Stomach (tissue), 9 donors: ENCODE results near the gene TET2. TPM values are rescaled to one million over a fixed set of nuclear protein-coding genes. Genes with fewer than 3 reads are reported as not detected.

ENCODE experiments used
- DNase-seq, 2 donors: peaks; one replicate each; pipeline versions ENCODE4 v3.0.0 to v3.0.0-alpha.2; 2013 to 2019
- H3K27ac ChIP-seq, 5 donors: fragments of 200-600 bp in 4 of 5; sonication (generic) in 4 of 5; one replicate each; pipeline ENCODE4 v1.5.1; 2013 to 2019; ENCODE audit warnings: mild to moderate bottlenecking in 1 of 5, moderate library complexity in 1 of 5
- H3K27me3 ChIP-seq, 3 donors: fragments of 200-600 bp; sonication (generic); one replicate each; pipeline ENCODE4 v1.5.1; 2017 to 2019; ENCODE audit warnings: mixed run types in 1 of 3
- H3K36me3 ChIP-seq, 4 donors: fragments of 200-600 bp; sonication (generic); 1 replicate in 3 of 4; 2 replicates in 1 of 4; pipeline ENCODE4 v1.5.1; 2016 to 2019
- H3K4me1 ChIP-seq, 4 donors: fragments of 200-600 bp; sonication (generic); one replicate each; pipeline ENCODE4 v1.5.1; 2016 to 2019
- H3K4me3 ChIP-seq, 4 donors: fragments of 200-600 bp; sonication (generic) in 3 of 4; one replicate each; pipeline ENCODE4 v1.5.1; 2016 to 2019; ENCODE audit warnings: mild to moderate bottlenecking in 1 of 4
- H3K9me3 ChIP-seq, 4 donors: fragments of 200-600 bp; sonication (generic); one replicate each; pipeline ENCODE4 v1.5.1; 2016 to 2019
- CTCF ChIP-seq, 7 experiments: fragments of 450-650 bp in 4 of 7; fragments of 200-600 bp in 3 of 7; sonication (generic) in 3 of 7; IDR thresholded peaks; one replicate each; pipeline ENCODE4 v1.5.1; 2016 to 2019; ENCODE audit warnings: antibody characterized with exemption in 7 of 7, control low read depth in 2 of 7, mild to moderate bottlenecking in 1 of 7
- EP300 ChIP-seq: sonication (generic); formaldehyde crosslinking; IDR thresholded peaks from one replicate; pipeline ENCODE4 v1.6.1; 2017; ENCODE audit warnings: antibody characterized with exemption
- POLR2A ChIP-seq, 4 donors: fragments of 450-650 bp; IDR thresholded peaks; one replicate each; pipeline ENCODE4 v1.6.1; 2016; ENCODE audit warnings: antibody characterized with exemption in 4 of 4, control low read depth in 2 of 4, mild to moderate bottlenecking in 1 of 4, moderate library complexity in 1 of 4
- POLR2AphosphoS5 ChIP-seq, 3 donors: sonication (generic); formaldehyde crosslinking; IDR thresholded peaks; one replicate each; pipeline ENCODE4 v1.6.1; 2016; ENCODE audit warnings: antibody characterized with exemption in 3 of 3
- WGBS, 5 donors: extraction: QIAGEN DNeasy Blood & Tissue Kit in 3 of 5; methylation state at CpG; one replicate each; pipeline versions ENCODE4 v1.1.5 to v1.1.7; 2013 to 2018; 5-methylcytosine and 5-hydroxymethylcytosine counted together
- intact Hi-C: fragments of 100-400 bp; cut with DNase I; formaldehyde crosslinking; loops from one replicate; pipeline ENCODE4 v1.15.1; 2023; ENCODE audit warnings: low total_unique reads
- polyA plus RNA-seq, 3 donors: library from polyadenylated mRNA; stranded (reverse); fragments of 200-250 nt; gene quantifications; one replicate each; pipeline ENCODE4 v1.2.3, GENCODE V29; 2013
- total RNA-seq, 5 donors: library from RNA; depleted of rRNA; stranded (reverse); fragments of >200 nt; gene quantifications; one replicate each; pipeline versions ENCODE4 v1.1.0 to v1.2.3, GENCODE V29; 2014 to 2016
- donor health status: healthy with polysubstance abuse.
- donor health status: Bipolar disorder and iron deficiency.
- donor health status: healthy.

TET2 gene
- total and polyA plus RNA-seq, 8 donors: 1.7 to 30.3 (median 21.7) TPM

DNA sequence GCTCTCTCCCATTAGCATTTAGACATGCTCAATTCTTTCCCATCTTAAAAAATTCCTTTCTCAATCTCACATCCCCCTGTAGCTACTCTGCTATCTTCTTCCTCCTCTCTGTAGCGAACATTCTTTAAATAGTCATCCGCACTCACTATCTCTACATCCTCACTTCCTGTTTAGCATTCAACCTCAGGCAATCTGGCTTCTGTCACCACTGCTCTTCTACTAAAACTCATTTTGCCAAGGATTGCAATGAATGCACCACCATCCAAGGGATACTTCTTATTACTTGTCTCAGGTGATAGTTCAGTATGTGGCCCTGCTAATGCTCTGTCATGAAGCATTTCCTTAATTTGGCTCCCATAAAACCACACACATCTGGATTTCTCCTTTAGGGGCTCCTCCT, 10.9 kb upstream of the TET2 start:
- Histone ChIP-seq H3K27ac (no peak overlapping the region), H3K36me3 (no peaks in the 10 kb centered on the region), H3K4me1 (no peaks in the 10 kb centered on the region), H3K9me3 (no peaks in the 10 kb centered on the region), H3K4me3 (no peak overlapping the region), H3K27me3 (no peaks in the 10 kb centered on the region)
- WGBS, 5 donors: 61 to 72% (median 70%) methylated on average over 2 of the region's 2 CpGs
- DNase-seq: peak in 1 of 2 donors; percentile 6
- TF ChIP-seq POLR2A (IDR thresholded peaks at IDR 0.05) (no peak), EP300 (no peak), CTCF (IDR thresholded peaks at IDR 0.05) (no peak), POLR2AphosphoS5 (IDR thresholded peaks at IDR 0.05) (no peak)
- intact Hi-C loops: no loop called here

- no peak overlapping the region for H3K4me3 ChIP-seq
- no peak overlapping the region for H3K27ac ChIP-seq
- H3K27me3 ChIP-seq: no peaks in the 10 kb centered on the region
- TF ChIP-seq POLR2A (IDR thresholded peaks at IDR 0.05): no peak
- intact Hi-C loops: no loop called here
- H3K36me3 ChIP-seq: no peaks in the 10 kb centered on the region
- no peaks in the 10 kb centered on the region for H3K9me3 ChIP-seq
- DNase-seq: no peak
- WGBS, 5 donors: 64 to 72% (median 69%) methylated on average over 5 of the region's 5 CpGs
- H3K4me1 ChIP-seq: peaks cover 0 to 5% (median 0%) of the 10 kb centered on the region in 4 donors
These were observed 9.4 kb upstream of the TET2 start for GRCh38 chr4:105137121-105137875.

- no peaks in the 10 kb centered on the region for H3K9me3 ChIP-seq
- no peak overlapping the region for H3K27ac ChIP-seq
- 83 to 100% (median 85%) methylated on average over 1 of the region's 1 CpG for WGBS, 5 donors
- H3K4me3 ChIP-seq: no peak overlapping the region
- H3K4me1 ChIP-seq: peaks cover 0 to 6% (median 2%) of the 10 kb centered on the region in 4 donors
- H3K27me3 ChIP-seq: no peaks in the 10 kb centered on the region
- intact Hi-C loops: loop anchor here (5.0 kb wide), 1 partner anchor 333 kb away; the partner anchor contains the start of gene PPA2
- H3K36me3 ChIP-seq: no peaks in the 10 kb centered on the region
- no peak for DNase-seq
- TF ChIP-seq POLR2AphosphoS5 (IDR thresholded peaks at IDR 0.05) (no peak), EP300 (no peak), CTCF (IDR thresholded peaks at IDR 0.05) (no peak), POLR2A (IDR thresholded peaks at IDR 0.05) (no peak)
These were observed 7.0 kb upstream of the TET2 start for GRCh38 chr4:105139646-105140045.

DNA sequence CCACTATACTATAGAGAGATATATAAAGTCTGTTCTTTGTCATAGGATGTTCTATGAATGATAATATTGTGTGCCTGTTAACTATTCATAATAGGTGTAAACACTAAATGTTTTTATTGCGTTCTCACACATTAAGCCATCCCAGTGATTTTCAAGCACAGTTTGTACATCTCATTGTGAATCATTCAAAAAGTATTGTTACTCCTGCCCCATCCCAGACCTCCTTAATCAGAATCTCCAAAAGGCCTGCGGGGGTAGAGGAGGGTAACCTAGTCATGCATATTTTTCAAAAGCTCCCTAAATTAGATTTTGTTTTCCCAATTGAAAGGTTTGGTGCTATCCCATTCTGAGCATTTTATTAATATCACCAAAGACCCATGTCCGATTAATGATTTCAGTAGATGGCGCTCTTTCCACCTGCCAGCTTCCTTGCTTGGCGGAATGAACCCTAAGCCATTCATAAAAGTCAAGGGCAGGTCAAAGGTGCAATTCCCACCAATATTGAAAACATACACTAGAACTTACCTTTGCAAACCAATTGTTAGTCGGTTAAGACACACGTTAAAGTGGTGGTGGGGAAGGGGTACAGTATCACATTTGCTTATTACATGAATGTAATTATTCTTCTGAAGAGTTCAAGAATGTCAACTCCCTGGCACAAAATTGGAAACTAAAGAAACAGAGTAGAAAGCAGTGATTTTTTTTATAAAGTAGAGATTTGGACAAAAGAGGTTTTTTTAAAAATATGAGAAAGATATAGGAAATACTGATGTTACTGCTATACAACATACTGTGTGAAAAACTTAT, 5.8 kb upstream of the TET2 start:
- WGBS, 5 donors: 19 to 27% (median 21%) methylated on average over 7 of the region's 7 CpGs
- Histone ChIP-seq H3K27ac (no peak overlapping the region), H3K36me3 (no peaks in the 10 kb centered on the region), H3K4me1 (peaks cover 0 to 11% (median 6%) of the 10 kb centered on the region in 4 donors), H3K27me3 (no peaks in the 10 kb centered on the region), H3K9me3 (no peaks in the 10 kb centered on the region), H3K4me3 (no peak overlapping the region)
- DNase-seq: peak in 1 of 2 donors; percentile 73
- intact Hi-C loops: loop anchor here (5.0 kb wide), 1 partner anchor 331 kb away; the partner anchor contains the start of gene PPA2
- TF ChIP-seq EP300 (no peak), POLR2AphosphoS5 (IDR thresholded peaks at IDR 0.05) (no peak), CTCF (IDR thresholded peaks at IDR 0.05) (peak in 5 of 7 experiments; percentile 28 to 59 (median 51)), POLR2A (IDR thresholded peaks at IDR 0.05) (no peak)
